GM19463 (cell line): Measurements from ENCODE around the gene TAF1C.
"Not testable (repeated sequence)": the region's sequence is repeated elsewhere in the genome, so short reads cannot be mapped to it uniquely, and the experiment has no call there.

Experiments used
- ATAC-seq: cut with Tn5 transposase; IDR thresholded peaks from one replicate; pipeline ENCODE4 v1.9.1; 2021; ENCODE audit warnings: mild to moderate bottlenecking, moderate library complexity; ENCODE audit not compliant: unreplicated experiment

The TAF1C gene

GRCh38 chr16:84209989-84210388, 23.1 kb upstream of the TAF1C start:
- ATAC-seq, result no peak

- no peak for ATAC-seq
Measured at GRCh38 chr16:84207879-84208278, 21.0 kb upstream of the TAF1C start.

GRCh38 chr16:84207251-84207650, 20.4 kb upstream of the TAF1C start:
- no peak for ATAC-seq

GRCh38 chr16:84205976-84206691, 19.3 kb upstream of the TAF1C start:
- no peak for ATAC-seq

- ATAC-seq, result not testable (repeated sequence)
Measured at GRCh38 chr16:84205123-84205522, 18.3 kb upstream of the TAF1C start.

GRCh38 chr16:84204551-84204950, 17.7 kb upstream of the TAF1C start:
- not testable (repeated sequence) for ATAC-seq

- no peak for ATAC-seq
Measured at GRCh38 chr16:84199861-84200260, 13.0 kb upstream of the TAF1C start.

- ATAC-seq, result no peak
Measured at GRCh38 chr16:84199097-84199496, 12.2 kb upstream of the TAF1C start.

- no peak for ATAC-seq
Measured at GRCh38 chr16:84198401-84198800, 11.5 kb upstream of the TAF1C start.

- no peak for ATAC-seq
Measured at GRCh38 chr16:84197466-84198128, 10.7 kb upstream of the TAF1C start.

- ATAC-seq, result no peak
Measured at GRCh38 chr16:84196727-84197394, 10.0 kb upstream of the TAF1C start.

GRCh38 chr16:84196101-84196500, 9.2 kb upstream of the TAF1C start:
- ATAC-seq, result no peak

- ATAC-seq, result no peak
Measured at GRCh38 chr16:84195201-84196093, 8.6 kb upstream of the TAF1C start.

GRCh38 chr16:84194470-84195200, 7.8 kb upstream of the TAF1C start:
- ATAC-seq, result no peak

- ATAC-seq, result no peak
Measured at GRCh38 chr16:84194018-84194417, 7.2 kb upstream of the TAF1C start.

GRCh38 chr16:84193480-84193879, 6.6 kb upstream of the TAF1C start:
- no peak for ATAC-seq

GRCh38 chr16:84191466-84191865, 4.6 kb upstream of the TAF1C start:
- no peak for ATAC-seq

GRCh38 chr16:84190731-84191388, 4.0 kb upstream of the TAF1C start, which contains the start of gene ADAD2:
Gene ADAD2 (plus strand): TSS chr16:84191157. CDS start chr16:84191231, 74 bp downstream.
- no peak for ATAC-seq

- ATAC-seq, result no peak
Measured at GRCh38 chr16:84184775-84185174, 2.1 kb downstream of the TAF1C start.
